Activated CD4-positive, alpha-beta T cell treated with anti-CD3 and anti-CD28 coated beads, Interleukin-2, amount 50 U/mL, for 48 hours (primary cell): ENCODE data around the gene PDYN.

Source experiments
- DNase-seq, 2 experiments: peaks; one replicate each; pipeline ENCODE4 v3.0.0-alpha.2; 2020

PDYN gene

DNA sequence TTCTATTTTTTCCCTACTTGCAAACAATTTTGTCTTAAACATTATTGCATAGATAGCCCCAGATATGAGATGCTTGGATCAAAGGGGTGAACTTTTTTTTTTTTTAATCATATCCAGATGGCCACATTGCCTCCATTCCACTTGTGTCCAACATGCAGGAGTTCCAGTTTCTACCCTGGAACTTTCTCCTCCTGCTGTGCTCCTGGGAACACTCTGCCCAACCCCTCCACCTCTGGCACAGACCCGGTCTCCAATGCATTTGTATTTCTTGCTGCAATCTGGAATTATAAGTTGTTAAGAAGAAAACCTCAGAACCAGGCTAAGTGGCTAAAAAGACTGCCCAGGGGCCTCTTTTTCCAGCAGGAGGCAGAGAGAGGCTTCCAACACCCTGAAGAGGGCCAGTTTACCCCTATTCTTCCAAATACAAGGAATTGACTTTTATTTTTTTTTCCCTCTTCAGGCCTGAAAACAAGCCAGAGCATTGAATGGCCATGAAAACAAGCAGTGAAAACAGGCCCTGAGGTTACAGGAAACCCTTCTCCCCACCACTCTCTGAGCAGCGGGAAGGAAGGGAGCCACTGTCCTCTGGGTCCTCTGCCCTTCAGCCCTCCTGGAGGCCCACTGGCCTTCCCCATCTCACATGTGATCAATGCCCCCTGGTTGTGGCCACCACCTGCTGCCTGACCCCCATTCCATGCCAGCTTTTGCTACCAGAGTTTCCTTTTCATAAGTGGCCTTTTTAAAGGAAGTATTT is 44.3 kb downstream of the PDYN start:
- no peak for DNase-seq

GRCh38 chr20:1947535-1947846 is 46.4 kb downstream of the PDYN start:
- DNase-seq: no peak

GRCh38 chr20:1946762-1947534 is 46.9 kb downstream of the PDYN start:
- DNase-seq: no peak

- DNase-seq: no peak
Observed at GRCh38 chr20:1946442-1946761, 47.5 kb downstream of the PDYN start.

- no peak for DNase-seq
Observed at GRCh38 chr20:1945660-1946059, 48.2 kb downstream of the PDYN start.

- no peak for DNase-seq
Observed at GRCh38 chr20:1945134-1945618, 48.7 kb downstream of the PDYN start.

- no peak for DNase-seq
Observed at GRCh38 chr20:1944345-1945091, 49.3 kb downstream of the PDYN start.

DNA sequence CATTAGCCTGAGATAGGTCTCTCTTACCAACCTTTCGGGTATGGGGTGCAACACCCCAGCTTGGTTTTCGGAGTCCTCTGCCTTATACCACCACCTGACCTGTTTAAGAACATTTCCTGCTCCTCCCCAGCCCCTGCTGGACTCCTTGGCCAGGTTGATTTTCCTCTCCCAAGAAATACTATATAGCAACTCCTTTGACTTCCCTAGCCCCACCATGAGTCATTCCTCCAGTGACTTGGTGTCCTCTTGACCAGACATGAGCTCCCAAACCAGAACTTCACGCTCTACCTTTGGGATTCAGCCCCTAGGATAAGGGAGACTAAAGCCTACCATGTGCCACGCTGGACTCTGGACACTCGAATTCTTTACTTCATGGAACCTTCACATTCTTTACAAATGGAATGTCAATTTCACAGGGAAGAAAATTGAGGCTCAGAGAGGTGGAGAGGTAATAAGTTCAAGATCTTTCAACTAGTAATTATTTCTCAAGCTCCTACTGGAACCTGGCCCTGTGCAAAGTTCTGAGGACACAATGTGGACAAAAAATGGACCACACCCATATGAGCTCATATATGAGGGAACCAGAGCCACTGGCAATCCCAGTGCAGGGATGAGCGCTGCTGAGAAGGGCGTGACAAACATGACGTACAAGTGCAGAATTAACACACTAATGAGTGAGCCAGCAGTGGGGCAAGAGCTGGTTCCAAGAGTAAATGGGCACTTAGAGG is 50.4 kb downstream of the PDYN start:
- no peak for DNase-seq

DNA sequence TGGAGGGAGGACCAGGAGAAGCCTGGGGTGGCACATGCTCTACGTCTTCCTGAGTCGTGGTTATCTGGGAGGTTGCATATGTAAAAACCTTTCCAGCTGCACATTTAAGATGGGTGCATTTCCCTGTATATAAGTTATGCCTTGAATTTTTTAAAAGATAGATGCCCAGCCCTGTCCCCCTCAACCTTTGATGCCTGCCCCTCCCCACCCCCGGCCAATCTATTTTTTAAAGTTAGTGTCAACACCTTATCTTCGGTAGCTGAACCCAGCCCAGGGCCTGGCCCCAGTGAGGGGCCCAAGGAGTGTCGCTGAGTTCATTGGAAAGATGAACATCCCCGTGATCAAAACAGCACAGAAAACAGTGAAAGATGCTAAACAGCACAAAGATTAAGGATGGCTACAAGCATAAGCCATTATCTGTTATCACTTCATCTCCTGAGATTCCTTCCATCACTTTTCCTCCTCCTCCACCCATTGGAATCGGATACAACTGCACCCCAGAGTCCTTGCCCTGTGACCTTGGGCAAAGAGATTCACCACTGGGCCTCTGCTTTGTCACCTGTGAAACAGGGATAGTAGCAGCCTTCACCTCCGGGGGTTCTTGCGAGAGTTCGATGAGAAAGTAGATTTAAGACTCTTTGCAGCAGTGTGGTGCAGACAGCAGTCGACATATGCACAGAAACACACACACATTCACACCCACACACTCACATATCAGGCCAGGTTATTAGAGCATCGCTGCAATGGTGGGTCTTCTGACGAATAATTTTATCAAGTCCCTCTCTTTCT is 51.2 kb downstream of the PDYN start:
- DNase-seq: no peak

DNA sequence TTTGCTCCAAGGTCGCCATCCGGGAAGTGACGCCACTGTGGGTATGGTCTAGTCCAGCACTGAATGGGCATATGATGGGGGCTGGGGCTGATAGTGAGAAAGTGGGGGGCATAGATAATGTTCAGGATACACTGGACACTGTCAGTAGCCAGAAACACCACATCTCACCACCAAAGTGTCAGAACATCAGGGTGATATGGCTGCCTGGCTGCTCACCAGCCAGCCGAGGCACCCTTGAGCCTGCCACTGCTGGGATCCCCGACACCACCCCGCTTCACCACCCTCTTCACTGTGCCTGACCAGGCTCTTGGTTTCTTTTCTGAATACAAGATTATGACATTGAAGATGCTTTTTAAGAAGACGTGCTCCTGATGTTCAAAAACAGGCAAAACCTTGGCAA is 51.8 kb downstream of the PDYN start:
- no peak for DNase-seq

DNA sequence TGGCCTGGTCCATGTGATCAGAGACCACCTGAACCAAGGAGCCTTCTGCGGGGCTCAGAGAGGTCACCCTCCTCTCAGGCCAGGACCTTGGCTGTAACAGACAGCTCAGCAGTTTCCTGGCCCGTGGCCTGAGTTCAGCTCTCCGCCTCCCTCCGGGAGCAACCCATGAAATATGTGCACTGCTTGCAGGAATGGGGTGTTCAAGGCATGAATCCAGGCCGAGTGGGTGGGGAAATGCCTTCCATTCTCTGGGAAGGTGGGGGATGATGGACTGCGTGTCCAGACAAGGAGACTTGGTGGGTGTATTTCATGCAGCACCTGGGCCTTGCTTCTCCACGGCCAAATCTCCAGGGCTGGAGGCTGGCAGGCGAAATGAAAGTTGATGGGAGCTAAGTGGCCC is 52.6 kb downstream of the PDYN start:
- DNase-seq: no peak

- no peak for DNase-seq
Observed at GRCh38 chr20:1940581-1940980, 53.3 kb downstream of the PDYN start.

DNA sequence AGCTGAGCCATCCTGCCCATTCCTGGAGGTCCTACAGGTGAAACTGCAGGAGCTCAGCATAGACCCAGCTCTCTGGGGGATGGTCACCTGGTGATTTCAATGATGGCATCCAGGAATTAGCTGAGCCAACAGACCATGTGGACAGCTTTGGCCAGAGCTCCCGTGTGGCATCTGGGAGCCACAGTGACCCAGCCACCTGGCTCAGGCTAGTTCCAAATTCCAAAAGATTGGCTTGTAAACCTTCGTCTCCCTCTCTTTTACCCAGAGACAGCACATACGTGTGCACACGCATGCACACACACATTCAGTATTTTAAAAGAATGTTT is 54.6 kb downstream of the PDYN start:
- DNase-seq: no peak

DNA sequence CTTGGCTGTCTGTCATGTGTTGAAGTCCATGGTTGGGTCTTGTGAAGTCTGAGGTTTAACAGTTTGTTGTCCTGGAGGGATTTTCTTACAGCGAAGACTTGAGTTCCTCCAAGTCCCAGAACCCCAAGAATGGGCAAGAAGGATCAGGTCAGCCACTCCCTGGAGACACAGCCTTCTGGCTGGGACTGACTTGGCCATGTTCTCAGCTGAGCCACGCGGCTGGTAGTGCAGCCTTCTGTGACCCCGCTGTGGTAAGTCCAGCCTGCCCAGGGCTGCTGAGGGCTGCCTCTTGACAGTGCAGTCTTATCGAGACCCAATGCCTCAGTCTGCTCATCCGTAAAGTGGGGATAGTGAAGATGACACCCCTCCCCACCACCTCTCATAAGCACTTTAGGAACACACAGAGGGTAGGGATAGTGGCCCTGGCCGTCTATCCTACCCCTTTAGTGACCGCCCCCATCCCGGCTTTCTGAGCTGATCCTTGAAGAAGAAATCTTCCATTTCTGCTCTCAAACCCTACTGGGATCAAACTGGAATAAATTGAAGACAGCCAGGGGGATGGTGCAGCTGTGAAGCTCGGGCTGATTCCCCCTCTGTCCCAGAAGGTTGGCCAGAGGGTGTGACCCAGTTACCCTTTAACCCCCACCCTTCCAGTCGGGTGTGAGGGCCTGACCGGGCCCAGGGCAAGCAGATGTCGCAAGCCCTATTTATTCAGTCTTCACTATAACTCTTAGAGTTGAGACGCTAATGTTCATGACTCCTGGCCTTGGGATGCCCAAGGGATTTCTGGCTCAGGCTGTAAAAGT is 55.2 kb downstream of the PDYN start:
- DNase-seq: no peak

- no peak for DNase-seq
Observed at GRCh38 chr20:1937316-1937976, 56.4 kb downstream of the PDYN start.

DNA sequence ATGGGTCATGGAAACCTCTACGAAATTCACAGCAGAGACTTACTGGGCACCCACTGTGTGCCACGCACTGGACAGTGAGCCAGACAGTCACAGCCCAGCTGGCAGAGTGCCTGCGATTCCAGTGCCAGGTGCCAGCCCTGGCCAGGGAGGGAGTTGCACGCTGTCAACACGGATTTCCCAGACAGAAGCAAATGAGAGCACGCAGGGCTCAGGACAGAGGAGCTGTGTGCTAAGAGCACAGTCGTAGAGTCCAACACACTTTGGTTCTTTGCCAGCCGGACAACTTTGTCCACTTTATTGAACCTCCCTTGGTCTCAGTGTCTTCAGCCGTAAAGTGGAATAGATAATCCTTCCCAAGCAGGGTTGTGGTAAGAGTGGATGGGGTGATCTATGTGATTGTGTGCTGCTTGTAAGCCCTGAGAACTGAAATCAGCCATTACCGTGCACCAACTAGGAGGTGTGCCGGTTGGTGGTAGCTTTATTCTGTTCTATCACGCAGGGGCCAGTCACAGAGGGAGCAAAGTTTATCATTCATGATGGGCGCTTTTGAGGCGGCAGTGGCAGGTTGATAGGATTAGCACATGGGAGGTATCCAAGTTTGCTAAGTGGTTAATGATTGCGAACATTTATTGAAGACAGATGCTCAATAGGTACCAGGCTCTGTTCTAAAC is 58.0 kb downstream of the PDYN start:
- no peak for DNase-seq

DNA sequence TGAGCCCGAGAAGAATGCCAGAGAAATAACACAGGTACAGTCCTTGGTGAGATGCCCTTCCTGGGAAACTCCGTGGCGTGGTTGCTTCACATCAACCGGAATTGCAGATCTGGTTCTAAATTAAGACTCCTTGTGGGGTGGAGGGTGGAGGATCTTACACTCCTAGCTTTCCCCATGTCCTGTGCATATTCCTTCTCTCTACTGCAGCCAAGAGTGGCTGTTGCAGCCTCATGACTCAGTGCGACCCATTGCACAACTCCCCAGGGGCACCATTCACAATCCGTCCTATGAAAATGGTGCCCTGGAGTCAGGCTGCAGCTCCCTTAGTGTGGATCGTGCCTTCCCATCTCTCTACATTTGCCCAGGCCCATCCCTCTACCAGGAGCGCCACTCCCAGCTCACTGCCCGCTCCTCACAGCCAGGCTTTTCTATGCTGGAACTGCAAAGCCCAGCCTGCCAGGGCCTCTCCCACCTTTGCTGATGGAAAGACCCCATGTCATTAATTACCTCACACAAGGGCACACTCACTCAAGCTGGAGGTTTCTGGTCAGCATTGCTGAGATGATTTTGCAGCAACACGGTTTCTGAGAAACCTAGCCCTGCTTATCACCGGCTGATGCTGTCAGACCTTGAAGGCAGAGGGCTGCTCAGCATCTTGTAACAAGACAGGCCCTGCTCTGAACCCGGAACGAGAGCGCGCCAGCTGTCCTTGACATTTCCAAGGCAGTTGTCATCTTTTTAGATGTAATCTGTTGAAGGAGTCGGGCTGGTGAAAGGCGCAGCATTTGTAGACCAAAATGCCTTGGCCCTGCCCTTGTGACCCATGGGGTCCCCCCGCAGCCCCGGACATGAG is 58.9 kb downstream of the PDYN start:
- no peak for DNase-seq

GRCh38 chr20:1934156-1934555 is 59.7 kb downstream of the PDYN start:
- DNase-seq: no peak

- DNase-seq: no peak
Observed at GRCh38 chr20:1933465-1933870, 60.4 kb downstream of the PDYN start.

DNA sequence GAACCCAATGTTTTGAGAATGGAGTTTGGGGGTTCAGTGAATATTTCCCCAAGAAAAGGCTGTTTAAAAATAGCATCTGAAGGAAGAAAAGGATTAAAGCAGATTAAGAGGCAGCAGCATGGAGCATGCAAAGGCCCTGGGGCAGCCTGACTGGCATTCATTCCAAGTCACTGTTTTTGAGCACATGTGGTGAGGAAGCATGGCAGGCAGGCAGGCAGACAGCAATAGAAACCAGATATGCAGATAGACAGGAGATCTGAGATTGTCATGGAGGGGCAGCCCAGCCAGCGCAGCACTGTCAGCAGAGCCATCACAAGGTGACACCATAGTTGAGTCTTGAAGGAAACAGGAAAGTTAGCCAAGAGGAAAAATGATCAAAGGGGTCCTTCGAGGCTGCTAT is 60.9 kb downstream of the PDYN start:
- DNase-seq: no peak
